ENCODE results near the gene TLN1. TPM values are rescaled to one million over a fixed set of nuclear protein-coding genes. Genes with fewer than 3 reads are reported as not detected.

Gene TLN1
- total RNA-seq, 1 donor from 2014 or later = 114 TPM

DNA sequence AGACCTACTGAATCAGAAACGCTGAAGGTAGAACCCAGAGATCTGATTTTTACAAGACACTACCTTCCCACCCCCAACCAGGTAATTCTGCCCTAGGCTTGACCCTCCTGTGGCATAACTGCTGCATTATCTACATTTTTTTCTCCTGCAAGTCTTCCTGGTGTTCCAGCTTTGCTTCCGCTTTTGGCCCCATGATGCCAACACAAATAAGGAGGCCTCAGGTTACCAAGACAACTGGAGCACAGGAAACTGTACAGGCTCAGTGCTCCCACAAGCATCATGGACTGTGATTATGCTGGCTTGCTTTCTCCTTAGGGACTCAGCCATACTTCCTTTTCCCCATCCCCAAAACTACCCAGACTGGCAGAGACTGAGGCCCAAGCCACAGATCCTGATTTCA, 28.7 kb upstream of the TLN1 start:
- H3K4me3 ChIP-seq (ENCODE audit: low read depth, low read length) = no peak overlapping the region
- TF ChIP-seq, protein P1, sequence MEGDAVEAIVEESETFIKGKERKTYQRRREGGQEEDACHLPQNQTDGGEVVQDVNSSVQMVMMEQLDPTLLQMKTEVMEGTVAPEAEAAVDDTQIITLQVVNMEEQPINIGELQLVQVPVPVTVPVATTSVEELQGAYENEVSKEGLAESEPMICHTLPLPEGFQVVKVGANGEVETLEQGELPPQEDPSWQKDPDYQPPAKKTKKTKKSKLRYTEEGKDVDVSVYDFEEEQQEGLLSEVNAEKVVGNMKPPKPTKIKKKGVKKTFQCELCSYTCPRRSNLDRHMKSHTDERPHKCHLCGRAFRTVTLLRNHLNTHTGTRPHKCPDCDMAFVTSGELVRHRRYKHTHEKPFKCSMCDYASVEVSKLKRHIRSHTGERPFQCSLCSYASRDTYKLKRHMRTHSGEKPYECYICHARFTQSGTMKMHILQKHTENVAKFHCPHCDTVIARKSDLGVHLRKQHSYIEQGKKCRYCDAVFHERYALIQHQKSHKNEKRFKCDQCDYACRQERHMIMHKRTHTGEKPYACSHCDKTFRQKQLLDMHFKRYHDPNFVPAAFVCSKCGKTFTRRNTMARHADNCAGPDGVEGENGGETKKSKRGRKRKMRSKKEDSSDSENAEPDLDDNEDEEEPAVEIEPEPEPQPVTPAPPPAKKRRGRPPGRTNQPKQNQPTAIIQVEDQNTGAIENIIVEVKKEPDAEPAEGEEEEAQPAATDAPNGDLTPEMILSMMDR (conservative IDR thresholded peaks at IDR 0.05; ENCODE audit: low read depth, low read length) = no peak
- no peak for DNase-seq (ENCODE audit: low read depth)

DNA sequence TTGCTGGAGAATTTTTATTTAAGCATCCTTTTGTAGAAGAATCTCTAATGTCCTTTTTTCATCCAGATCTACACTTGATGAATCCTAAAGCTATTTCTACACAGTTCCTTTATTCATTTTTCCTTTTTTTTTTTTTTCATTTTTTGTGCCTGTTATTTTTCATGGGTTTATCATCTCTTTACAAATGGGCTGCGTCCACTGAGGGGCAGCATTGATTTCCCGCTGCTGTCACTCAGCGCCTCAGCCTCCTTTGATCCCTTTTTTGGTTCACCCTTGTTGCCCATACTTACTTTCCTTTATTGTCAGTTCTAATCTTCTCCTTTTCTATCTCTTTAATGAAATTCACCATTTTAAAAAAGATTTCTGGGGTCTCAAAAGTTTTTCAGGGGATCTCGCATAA, 27.8 kb upstream of the TLN1 start:
- no peak overlapping the region for H3K4me3 ChIP-seq (ENCODE audit: low read depth, low read length)
- no peak for DNase-seq (ENCODE audit: low read depth)
- TF ChIP-seq, protein P1 (conservative IDR thresholded peaks at IDR 0.05; ENCODE audit: low read depth, low read length) = no peak

DNA sequence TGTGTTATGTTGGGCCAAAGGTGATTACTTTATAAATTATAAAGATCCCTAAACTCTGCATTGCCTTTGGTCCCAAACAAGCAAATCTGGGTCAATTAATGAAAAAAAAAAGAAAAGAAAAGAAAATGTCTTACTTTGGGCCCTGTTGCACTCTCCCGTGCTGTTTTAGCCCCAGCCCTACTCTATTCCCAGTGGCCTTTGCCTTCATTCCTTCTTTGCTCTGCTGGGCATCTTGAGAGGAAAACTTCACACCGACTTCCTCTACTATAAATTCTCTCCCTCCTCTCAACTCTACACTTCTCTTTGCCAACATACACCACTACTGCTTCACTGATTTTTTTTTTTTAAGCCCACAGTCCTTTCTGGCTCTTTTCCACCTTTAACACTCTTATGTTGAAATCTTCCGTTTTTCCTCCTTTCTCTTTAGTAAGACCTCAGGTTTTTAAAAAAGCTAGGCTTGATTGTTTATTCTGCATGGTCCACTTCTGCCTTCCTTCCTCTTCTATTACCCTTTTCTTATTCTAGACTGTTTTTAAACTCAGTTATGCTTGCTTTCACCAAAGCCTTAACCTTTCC, 26.6 kb upstream of the TLN1 start:
- TF ChIP-seq, protein P1 (conservative IDR thresholded peaks at IDR 0.05; ENCODE audit: low read depth, low read length) = no peak

DNA sequence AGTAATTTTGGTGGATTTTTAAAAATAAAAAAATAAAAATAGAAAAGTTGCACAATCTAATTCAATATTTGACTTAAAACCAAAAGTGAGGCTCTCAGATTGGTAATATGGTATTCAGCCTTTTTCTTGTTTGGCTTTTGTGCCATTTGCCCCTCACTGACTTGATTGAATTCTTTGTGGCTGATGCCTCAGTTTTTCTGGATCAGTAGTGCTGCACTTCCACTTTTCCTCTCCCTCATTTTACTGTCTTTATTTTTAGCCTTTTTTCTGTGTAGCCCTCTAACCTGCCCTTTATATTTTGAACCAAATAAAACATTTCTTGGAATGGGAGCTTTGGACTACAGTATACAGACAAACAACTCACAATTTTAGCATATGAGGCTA, 25.9 kb upstream of the TLN1 start:
- DNase-seq (ENCODE audit: low read depth) = no peak
- peak overlapping the region; percentile 91 for H3K4me3 ChIP-seq (ENCODE audit: low read depth, low read length)
- TF ChIP-seq, protein P1 (conservative IDR thresholded peaks at IDR 0.05; ENCODE audit: low read depth, low read length) = no peak

More for the DNA sequence above, 26.6 kb upstream of the TLN1 start:
- H3K4me3 ChIP-seq (ENCODE audit: low read depth, low read length) = peak overlapping the region; percentile 91
- no peak for DNase-seq (ENCODE audit: low read depth)

DNA sequence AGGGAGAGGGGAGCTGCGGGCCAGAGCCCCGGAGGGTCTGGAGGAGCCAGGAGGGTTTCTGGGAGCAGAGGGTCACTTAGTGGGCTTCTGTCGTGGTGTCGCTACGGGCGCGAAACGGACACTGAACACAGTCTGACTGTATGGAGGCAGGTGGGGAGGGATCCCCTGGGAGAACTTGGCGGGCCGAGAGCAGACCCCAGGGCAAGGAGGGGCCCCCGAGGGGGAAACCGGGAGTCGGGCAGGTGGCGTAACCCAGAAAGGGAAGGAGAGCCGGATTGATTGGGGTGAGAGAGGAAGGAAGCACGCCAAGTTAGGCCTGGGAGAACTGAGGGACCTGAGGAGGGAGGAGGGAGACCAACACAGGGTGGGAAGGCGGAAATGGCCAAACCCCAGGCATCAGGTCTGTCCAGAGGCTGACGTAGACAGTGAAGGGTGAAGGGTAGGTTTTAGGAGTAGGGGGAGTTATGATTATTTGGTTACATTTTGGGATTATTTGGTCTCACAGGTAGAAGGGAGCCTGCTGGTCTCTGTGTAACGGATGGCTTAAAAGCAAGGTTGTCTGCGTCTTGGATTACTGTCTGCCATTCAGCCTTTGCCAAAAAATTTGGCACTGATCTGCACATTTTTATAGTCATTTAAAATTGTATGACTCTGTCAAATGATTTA, 25.4 kb upstream of the TLN1 start:
- H3K4me3 ChIP-seq (ENCODE audit: low read depth, low read length) = peak overlapping the region; percentile 91
- TF ChIP-seq, protein P1 (conservative IDR thresholded peaks at IDR 0.05; ENCODE audit: low read depth, low read length) = no peak
- no peak for DNase-seq (ENCODE audit: low read depth)

DNA sequence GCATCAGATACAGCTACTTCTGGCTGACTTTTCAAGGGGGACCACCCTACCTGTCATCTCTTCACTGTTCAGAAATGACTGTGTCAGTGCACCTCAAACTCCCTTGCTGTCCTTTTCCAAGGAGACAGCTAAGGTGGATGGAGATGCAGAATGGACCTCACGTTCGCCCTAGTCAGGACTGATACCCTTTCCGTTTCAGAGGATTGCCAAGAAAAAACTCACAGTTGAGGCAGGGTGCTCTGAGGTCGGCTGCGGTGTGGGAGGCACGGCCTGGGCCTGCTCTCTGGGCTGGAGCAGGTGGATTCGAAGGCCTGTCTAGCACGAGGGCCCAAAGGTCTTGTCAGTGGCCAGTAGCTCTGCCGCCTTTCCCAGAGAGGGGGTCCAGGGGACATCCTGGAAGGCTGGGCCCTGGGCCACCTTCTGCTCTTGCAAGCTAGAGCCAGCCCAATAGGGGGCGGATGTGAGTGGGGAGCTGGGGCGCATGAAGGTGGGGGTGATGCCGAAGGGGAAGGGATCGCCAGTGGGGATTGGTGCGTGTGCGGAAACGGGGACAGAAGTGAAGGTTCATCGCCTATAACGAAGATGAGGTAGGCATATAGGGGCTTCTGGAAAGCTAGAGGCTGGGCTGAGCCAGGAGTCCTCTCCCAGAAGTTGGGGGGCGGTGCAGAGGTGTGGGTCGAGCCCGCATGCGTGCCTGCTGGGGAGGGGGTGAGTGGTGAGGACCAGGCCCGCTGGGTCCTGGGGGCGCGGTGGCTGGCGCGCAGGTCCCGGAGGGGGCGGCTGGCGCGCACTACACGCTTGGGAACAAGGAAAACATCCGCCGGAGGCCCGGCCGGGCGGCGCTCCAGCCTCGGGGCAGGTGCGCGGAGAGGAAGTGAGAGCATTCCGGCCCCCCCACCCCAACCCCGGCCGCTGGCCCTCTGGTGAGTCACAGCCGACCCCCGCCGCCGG, 24.6 kb upstream of the TLN1 start:
- DNase-seq (ENCODE audit: low read depth) = no peak
- TF ChIP-seq, protein P1 (conservative IDR thresholded peaks at IDR 0.05; ENCODE audit: low read depth, low read length) = peak; percentile 74
- peak overlapping the region; percentile 91 for H3K4me3 ChIP-seq (ENCODE audit: low read depth, low read length)

Measured in epithelial cell of proximal tubule (primary cell).